DOHH2 (cell line): ENCODE results near the gene NIF3L1.

Experiments used
- H3F3A ChIP-seq: fragments of 200-600 bp; sonication (generic), shearing (Covaris generic); 2 replicates; pipeline ENCODE4 v1.6.0; 2016; ENCODE audit warnings: antibody characterized with exemption, mild to moderate bottlenecking; ENCODE audit not compliant: control insufficient read depth, insufficient read depth
- H3K27ac ChIP-seq: fragments of 200-600 bp; sonication (generic); 2 replicates; pipeline ENCODE4 v1.5.1; 2014; ENCODE audit warnings: low read depth, mild to moderate bottlenecking, low read length, moderate library complexity
- H3K27me3 ChIP-seq: fragments of 200-600 bp; sonication (generic); 2 replicates; pipeline ENCODE4 v1.6.1; 2014; ENCODE audit warnings: mild to moderate bottlenecking, low read length, mixed read lengths; ENCODE audit not compliant: control insufficient read depth
- H3K36me3 ChIP-seq: fragments of 200-600 bp; sonication (generic); 2 replicates; pipeline ENCODE4 v1.6.1; 2014; ENCODE audit warnings: mild to moderate bottlenecking, low read length, moderate library complexity, mixed read lengths; ENCODE audit not compliant: control insufficient read depth
- H3K4me1 ChIP-seq: fragments of 200-600 bp; sonication (generic); 2 replicates; pipeline ENCODE4 v1.6.1; 2014; ENCODE audit warnings: mild to moderate bottlenecking, low read length, mixed read lengths; ENCODE audit not compliant: control insufficient read depth
- H3K4me2 ChIP-seq: fragments of 200-600 bp; sonication (generic); 2 replicates; pipeline ENCODE4 v1.6.0; 2014; ENCODE audit warnings: mild to moderate bottlenecking, low read length, moderate library complexity
- H3K4me3 ChIP-seq: fragments of 200-600 bp; sonication (generic); 2 replicates; pipeline ENCODE4 v1.5.1; 2014; ENCODE audit warnings: mild to moderate bottlenecking, low read length, mixed read lengths
- H3K79me2 ChIP-seq: fragments of 200-600 bp; sonication (generic); 2 replicates; pipeline ENCODE4 v1.6.1; 2014; ENCODE audit warnings: mild to moderate bottlenecking, low read length, mixed read lengths; ENCODE audit not compliant: control insufficient read depth
- H3K9me2 ChIP-seq: fragments of 200-600 bp; sonication (generic); replicated peaks from 2 replicates; pipeline ENCODE4 v1.6.1; 2014; ENCODE audit warnings: mild to moderate bottlenecking, low read length, mixed read lengths; ENCODE audit not compliant: control insufficient read depth
- H3K9me3 ChIP-seq: fragments of 200-600 bp; sonication (generic); 2 replicates; pipeline ENCODE4 v1.6.1; 2014; ENCODE audit warnings: antibody characterized with exemption, low read length, mixed read lengths; ENCODE audit not compliant: control insufficient read depth, insufficient read depth
- H4K20me1 ChIP-seq: fragments of 200-600 bp; sonication (generic); 2 replicates; pipeline ENCODE4 v1.6.0; 2014; ENCODE audit warnings: low read depth, mild to moderate bottlenecking, antibody characterized with exemption, low read length, moderate library complexity; ENCODE audit not compliant: control insufficient read depth, insufficient read depth
- CTCF ChIP-seq: fragments of 200-600 bp; sonication (generic); IDR thresholded peaks from one replicate; pipeline ENCODE4 v1.5.1; 2014; ENCODE audit warnings: antibody characterized with exemption, mild to moderate bottlenecking, low read depth, low read length; ENCODE audit not compliant: poor library complexity, severe bottlenecking
- EZH2phosphoT487 ChIP-seq: fragments of 200-600 bp; sonication (generic); IDR thresholded peaks from 2 replicates; pipeline ENCODE4 v1.6.1; 2017; ENCODE audit warnings: borderline replicate concordance, mild to moderate bottlenecking, antibody characterized with exemption, low read length, moderate library complexity, mixed read lengths

NIF3L1 gene

GRCh38 chr2:200930947-200931626 is 41.9 kb downstream of the NIF3L1 start:
- Histone ChIP-seq H3K9me3 (no peaks in the 10 kb centered on the region), H3K27ac (no peak overlapping the region), H3K79me2 (no peaks in the 10 kb centered on the region), H3K4me3 (no peak overlapping the region), H3K36me3 (peaks cover 53% of the 10 kb centered on the region), H3K9me2 (no peaks in the 10 kb centered on the region), H3K4me1 (no peaks in the 10 kb centered on the region), H4K20me1 (no peaks in the 10 kb centered on the region), H3K4me2 (no peak overlapping the region), H3K27me3 (no peaks in the 10 kb centered on the region), H3F3A (0 out of 2 replicates have a peak, but pooled peaks cover 3% of the 10 kb centered on the region)
- no peak for TF ChIP-seq EZH2phosphoT487

GRCh38 chr2:200939832-200940231 is 50.7 kb downstream of the NIF3L1 start:
- H4K20me1 ChIP-seq: no peaks in the 10 kb centered on the region
- no peak overlapping the region for H3K4me3 ChIP-seq
- H3K4me1 ChIP-seq: no peaks in the 10 kb centered on the region
- H3K36me3 ChIP-seq: peaks cover 73% of the 10 kb centered on the region
- TF ChIP-seq CTCF: no peak
- no peak for TF ChIP-seq EZH2phosphoT487
- no peaks in the 10 kb centered on the region for H3F3A ChIP-seq
- no peaks in the 10 kb centered on the region for H3K27me3 ChIP-seq
- no peaks in the 10 kb centered on the region for H3K9me3 ChIP-seq
- H3K4me2 ChIP-seq: no peak overlapping the region
- no peaks in the 10 kb centered on the region for H3K79me2 ChIP-seq
- no peak overlapping the region for H3K27ac ChIP-seq
- H3K9me2 ChIP-seq: no peaks in the 10 kb centered on the region

- H3K4me1 ChIP-seq: no peaks in the 10 kb centered on the region
- H3K36me3 ChIP-seq: peaks cover 62% of the 10 kb centered on the region
- no peak overlapping the region for H3K4me3 ChIP-seq
- H3K4me2 ChIP-seq: no peak overlapping the region
- no peaks in the 10 kb centered on the region for H3K9me3 ChIP-seq
- no peaks in the 10 kb centered on the region for H3K9me2 ChIP-seq
- no peak overlapping the region for H3K27ac ChIP-seq
- no peaks in the 10 kb centered on the region for H3K79me2 ChIP-seq
- H4K20me1 ChIP-seq: no peaks in the 10 kb centered on the region
- no peak for TF ChIP-seq CTCF
- no peak for TF ChIP-seq EZH2phosphoT487
- H3F3A ChIP-seq: no peaks in the 10 kb centered on the region
- H3K27me3 ChIP-seq: no peaks in the 10 kb centered on the region
Measured at GRCh38 chr2:200943527-200944105, 54.4 kb downstream of the NIF3L1 start.
